Naive B cell (primary cell): ENCODE results near the gene DCUN1D2. TPM values are rescaled to one million over a fixed set of nuclear protein-coding genes. Genes with fewer than 3 reads are reported as not detected.

Experiments used
- ATAC-seq, 2 donors: fragments of 150-1000 bp; cut with Tn5 transposase; 2 replicates each; pipeline ENCODE4 v1.10.0; 2021; ENCODE audit warnings: low read depth in 2 of 2, mild to moderate bottlenecking in 2 of 2, moderate library complexity in 2 of 2
- DNase-seq: peaks from one replicate; pipeline ENCODE4 v3.0.0; 2022
- H3K27ac Mint-ChIP-seq, 6 donors: one replicate each; pipeline ENCODE4 v1.8.0; 2020 to 2022; ENCODE audit warnings: mild to moderate bottlenecking in 6 of 6, mixed read lengths in 6 of 6, moderate library complexity in 5 of 6, inconsistent platforms in 2 of 6
- H3K27me3 Mint-ChIP-seq, 3 donors: one replicate each; pipeline ENCODE4 v1.8.0; 2021 to 2022; ENCODE audit warnings: mixed read lengths in 3 of 3, mild to moderate bottlenecking in 1 of 3
- H3K36me3 Mint-ChIP-seq, 2 donors: one replicate each; pipeline ENCODE4 v1.8.0; 2020 to 2022; ENCODE audit warnings: mixed read lengths in 2 of 2, inconsistent platforms in 1 of 2, mild to moderate bottlenecking in 1 of 2
- H3K4me1 Mint-ChIP-seq, 3 donors: one replicate each; pipeline ENCODE4 v1.8.0; 2020 to 2022; ENCODE audit warnings: mixed read lengths in 3 of 3, inconsistent platforms in 1 of 3, mild to moderate bottlenecking in 1 of 3, moderate library complexity in 1 of 3
- H3K4me3 Mint-ChIP-seq, 8 donors: one replicate each; pipeline ENCODE4 v1.8.0; 2020 to 2022; ENCODE audit warnings: mild to moderate bottlenecking in 8 of 8, mixed read lengths in 8 of 8, moderate library complexity in 8 of 8, inconsistent platforms in 2 of 8
- H3K9me3 Mint-ChIP-seq, 7 donors: one replicate each; pipeline ENCODE4 v1.8.0; 2020 to 2022; ENCODE audit warnings: mixed read lengths in 7 of 7, mild to moderate bottlenecking in 5 of 7, inconsistent platforms in 2 of 7, moderate library complexity in 1 of 7
- polyA plus RNA-seq, 6 donors: library from polyadenylated mRNA; unstranded; fragments of 300-500 nt; fragmentation: Illumina TruSeq; gene quantifications; one replicate each; pipeline ENCODE4 v1.2.3, GENCODE V29; 2021; ENCODE audit warnings: low read depth in 6 of 6

The DCUN1D2 gene
- polyA plus RNA-seq, 6 donors from 2014 or later = 4.9 to 22.3 (median 7.1) TPM

GRCh38 chr13:113464476-113464875, 26.0 kb downstream of the DCUN1D2 start:
- Mint-ChIP-seq H3K4me1 (peaks cover 0 to 6% (median 4%) of the 10 kb centered on the region in 3 donors), H3K27ac (peak overlapping the region in 1 of 6 donors; percentile 60), H3K36me3 (peaks cover 0 to 7% of the 10 kb centered on the region in 2 donors), H3K9me3 (no peaks in the 10 kb centered on the region), H3K27me3 (no peaks in the 10 kb centered on the region), H3K4me3 (no peak overlapping the region)
- DNase-seq (no peak), ATAC-seq (no peak)

- ATAC-seq (no peak), DNase-seq (no peak)
- peaks cover 4 to 7% of the 10 kb centered on the region in 2 donors for H3K36me3 Mint-ChIP-seq
- H3K9me3 Mint-ChIP-seq = no peaks in the 10 kb centered on the region
- H3K27ac Mint-ChIP-seq = peak overlapping the region in 1 of 6 donors; percentile 17
- H3K27me3 Mint-ChIP-seq = no peaks in the 10 kb centered on the region
- no peak overlapping the region for H3K4me3 Mint-ChIP-seq
- H3K4me1 Mint-ChIP-seq = peaks cover 0 to 6% (median 4%) of the 10 kb centered on the region in 3 donors
Observed at GRCh38 chr13:113461022-113461751, 29.3 kb downstream of the DCUN1D2 start.

- H3K27ac Mint-ChIP-seq = no peak overlapping the region
- peaks cover 0 to 6% (median 4%) of the 10 kb centered on the region in 3 donors for H3K4me1 Mint-ChIP-seq
- DNase-seq = no peak
- no peak overlapping the region for H3K4me3 Mint-ChIP-seq
- H3K27me3 Mint-ChIP-seq = no peaks in the 10 kb centered on the region
- no peaks in the 10 kb centered on the region for H3K9me3 Mint-ChIP-seq
- peaks cover 4 to 7% of the 10 kb centered on the region in 2 donors for H3K36me3 Mint-ChIP-seq
- ATAC-seq = no peak
Observed at GRCh38 chr13:113460599-113460998, 29.9 kb downstream of the DCUN1D2 start.

GRCh38 chr13:113460064-113460555, 30.4 kb downstream of the DCUN1D2 start:
- peak overlapping the region in 1 of 6 donors; percentile 26 for H3K27ac Mint-ChIP-seq
- peaks cover 4 to 7% of the 10 kb centered on the region in 2 donors for H3K36me3 Mint-ChIP-seq
- no peak for DNase-seq
- no peak overlapping the region for H3K4me3 Mint-ChIP-seq
- H3K4me1 Mint-ChIP-seq = peaks cover 0 to 6% (median 4%) of the 10 kb centered on the region in 3 donors
- no peak for ATAC-seq
- no peaks in the 10 kb centered on the region for H3K9me3 Mint-ChIP-seq
- no peaks in the 10 kb centered on the region for H3K27me3 Mint-ChIP-seq

- DNase-seq (no peak), ATAC-seq (no peak)
- H3K4me1 Mint-ChIP-seq = peaks cover 0 to 2% (median under 1%) of the 10 kb centered on the region in 3 donors
Observed at GRCh38 chr13:113458253-113459065, 32.1 kb downstream of the DCUN1D2 start.

GRCh38 chr13:113457510-113457909, 33.0 kb downstream of the DCUN1D2 start:
- no peaks in the 10 kb centered on the region for H3K4me1 Mint-ChIP-seq
- H3K27me3 Mint-ChIP-seq = no peaks in the 10 kb centered on the region
- no peak overlapping the region for H3K4me3 Mint-ChIP-seq
- H3K36me3 Mint-ChIP-seq = peaks cover 4 to 7% of the 10 kb centered on the region in 2 donors
- ATAC-seq = no peak
- no peak overlapping the region for H3K27ac Mint-ChIP-seq
- DNase-seq = no peak
- no peaks in the 10 kb centered on the region for H3K9me3 Mint-ChIP-seq

More at GRCh38 chr13:113458253-113459065, 32.1 kb downstream of the DCUN1D2 start:
- H3K36me3 Mint-ChIP-seq = peaks cover 4 to 7% of the 10 kb centered on the region in 2 donors
- no peaks in the 10 kb centered on the region for H3K9me3 Mint-ChIP-seq
- H3K27me3 Mint-ChIP-seq = no peaks in the 10 kb centered on the region
- H3K27ac Mint-ChIP-seq = no peak overlapping the region
- no peak overlapping the region for H3K4me3 Mint-ChIP-seq

GRCh38 chr13:113456116-113456702, 34.3 kb downstream of the DCUN1D2 start:
- no peaks in the 10 kb centered on the region for H3K27me3 Mint-ChIP-seq
- no peaks in the 10 kb centered on the region for H3K4me1 Mint-ChIP-seq
- no peak overlapping the region for H3K4me3 Mint-ChIP-seq
- H3K36me3 Mint-ChIP-seq = peaks cover 4 to 7% of the 10 kb centered on the region in 2 donors
- DNase-seq (no peak), ATAC-seq (no peak)
- H3K9me3 Mint-ChIP-seq = no peaks in the 10 kb centered on the region
- H3K27ac Mint-ChIP-seq = no peak overlapping the region

GRCh38 chr13:113455384-113455783, 35.1 kb downstream of the DCUN1D2 start:
- no peak for ATAC-seq
- H3K27me3 Mint-ChIP-seq = no peaks in the 10 kb centered on the region
- no peak for DNase-seq
- peaks cover 0 to 3% (median 2%) of the 10 kb centered on the region in 3 donors for H3K4me1 Mint-ChIP-seq
- H3K9me3 Mint-ChIP-seq = no peaks in the 10 kb centered on the region
- no peak overlapping the region for H3K4me3 Mint-ChIP-seq
- H3K27ac Mint-ChIP-seq = no peak overlapping the region
- peaks cover 4 to 7% of the 10 kb centered on the region in 2 donors for H3K36me3 Mint-ChIP-seq

GRCh38 chr13:113454936-113455335, 35.6 kb downstream of the DCUN1D2 start:
- Mint-ChIP-seq H3K27ac (no peak overlapping the region), H3K36me3 (peaks cover 3 to 4% of the 10 kb centered on the region in 2 donors), H3K9me3 (no peaks in the 10 kb centered on the region), H3K27me3 (no peaks in the 10 kb centered on the region), H3K4me1 (peaks cover 0 to 6% (median 5%) of the 10 kb centered on the region in 3 donors), H3K4me3 (no peak overlapping the region)
- no peak for ATAC-seq
- DNase-seq = no peak

- Mint-ChIP-seq H3K4me1 (peaks cover 0 to 6% (median 5%) of the 10 kb centered on the region in 3 donors), H3K27ac (peak within 1 kb of the TSS in 1 of 6 donors; percentile 69), H3K4me3 (no peak within 1 kb of the TSS), H3K9me3 (no peaks in the 10 kb centered on the region), H3K27me3 (no peaks in the 10 kb centered on the region), H3K36me3 (peaks cover 0 to 4% of the 10 kb centered on the region in 2 donors)
- ATAC-seq (no peak), DNase-seq (no peak)
Observed at GRCh38 chr13:113452942-113453901, 37.3 kb downstream of the DCUN1D2 start, which contains the start of gene ADPRHL1. Gene ADPRHL1, minus strand, starts transcription at chr13:113453488. Its CDS starts 51 bp downstream, at chr13:113453437.

- Mint-ChIP-seq H3K27me3 (no peaks in the 10 kb centered on the region), H3K4me3 (no peak overlapping the region), H3K4me1 (peaks cover 0 to 6% (median 5%) of the 10 kb centered on the region in 3 donors), H3K9me3 (no peaks in the 10 kb centered on the region), H3K27ac (no peak overlapping the region), H3K36me3 (peaks cover 0 to 4% of the 10 kb centered on the region in 2 donors)
- no peak for DNase-seq
- no peak for ATAC-seq
Observed at GRCh38 chr13:113452466-113452865, 38.0 kb downstream of the DCUN1D2 start.

GRCh38 chr13:113451951-113452421, 38.5 kb downstream of the DCUN1D2 start:
- H3K36me3 Mint-ChIP-seq = peaks cover 0 to 4% of the 10 kb centered on the region in 2 donors
- no peak overlapping the region for H3K27ac Mint-ChIP-seq
- H3K9me3 Mint-ChIP-seq = no peaks in the 10 kb centered on the region
- H3K27me3 Mint-ChIP-seq = no peaks in the 10 kb centered on the region
- H3K4me1 Mint-ChIP-seq = peaks cover 0 to 6% (median 5%) of the 10 kb centered on the region in 3 donors
- DNase-seq (no peak), ATAC-seq (no peak)
- no peak overlapping the region for H3K4me3 Mint-ChIP-seq
